A673 (cell line): ENCODE data around the gene CDH18. TPM values are rescaled to one million over a fixed set of nuclear protein-coding genes. Genes with fewer than 3 reads are reported as not detected.

Experiments
- BruUV-seq: library from RNA; stranded (reverse); fragments of 400-500 nt; replicated peaks from 2 replicates; lab custom pipeline; 2021; lab: Mats Ljungman, UMichigan
- CTCF ChIA-PET: fragments of 300-600 bp; sonication (Branson Sonifier 250); formaldehyde crosslinking; loops from one replicate; lab custom pipeline; 2022; ENCODE audit warnings: antibody characterized with exemption; lab: Charles Lee
- POLR2A ChIA-PET: fragments of 300-600 bp; sonication (Branson Sonifier 250); formaldehyde crosslinking; loops from one replicate; lab custom pipeline; 2022; ENCODE audit warnings: antibody characterized with exemption; ENCODE audit not compliant: low non-redundant PET; lab: Charles Lee
- DNase-seq: peaks from one replicate; pipeline ENCODE4 v3.0.0-alpha.2; 2015; ENCODE audit warnings: low spot score
- H3K27ac ChIP-seq: fragments of 200-600 bp; sonication (generic); 2 replicates; pipeline ENCODE4 v1.5.1; 2016; ENCODE audit warnings: mixed run types, low read depth, mild to moderate bottlenecking, mixed read lengths, antibody characterized with exemption, low read length; ENCODE audit not compliant: poor library complexity, severe bottlenecking
- H3K27me3 ChIP-seq: fragments of 200-600 bp; sonication (generic); replicated peaks from 2 replicates; pipeline ENCODE4 v1.6.1; 2017; ENCODE audit warnings: mixed run types, low read depth, mild to moderate bottlenecking, mixed read lengths, antibody characterized with exemption, low read length; ENCODE audit not compliant: insufficient read depth, poor library complexity
- H3K36me3 ChIP-seq: fragments of 200-600 bp; sonication (generic); 2 replicates; pipeline ENCODE4 v1.6.1; 2016; ENCODE audit warnings: mixed run types, mild to moderate bottlenecking, mixed read lengths, antibody characterized with exemption, low read length; ENCODE audit not compliant: insufficient read depth, poor library complexity, severe bottlenecking
- H3K4me1 ChIP-seq: fragments of 200-600 bp; sonication (generic); 2 replicates; pipeline ENCODE4 v1.6.1; 2017; ENCODE audit warnings: mixed run types, mild to moderate bottlenecking, mixed read lengths, antibody characterized with exemption, low read length; ENCODE audit not compliant: insufficient read depth, poor library complexity, severe bottlenecking
- H3K4me3 ChIP-seq: fragments of 200-600 bp; sonication (generic); 2 replicates; pipeline ENCODE4 v1.5.1; 2016; ENCODE audit warnings: low read depth, mixed run types, mild to moderate bottlenecking, mixed read lengths, low read length; ENCODE audit not compliant: poor library complexity, severe bottlenecking
- H3K9me3 ChIP-seq: fragments of 200-600 bp; sonication (generic); 2 replicates; pipeline ENCODE4 v1.6.1; 2016; ENCODE audit warnings: mixed run types, low read depth, mild to moderate bottlenecking, mixed read lengths, antibody characterized with exemption, low read length; ENCODE audit not compliant: poor library complexity, severe bottlenecking
- EZH2 ChIP-seq: fragments of 200-600 bp; sonication (generic); IDR thresholded peaks from 2 replicates; pipeline ENCODE4 v1.6.1; 2017; ENCODE audit warnings: borderline replicate concordance, low read depth, mild to moderate bottlenecking, mixed read lengths, antibody characterized with exemption, low read length; ENCODE audit not compliant: poor library complexity, severe bottlenecking
- intact Hi-C: fragments of 100-400 bp; cut with micrococcal nuclease; formaldehyde crosslinking; loops from one replicate; pipeline ENCODE4 v1.10.0; 2022; ENCODE audit not compliant: unreplicated experiment
- total RNA-seq: library from RNA; stranded (reverse); gene quantifications from 2 replicates; pipeline ENCODE4 v1.2.3, GENCODE V29; 2021
- TF ChIP-seq, protein P1 (sequence below): fragments of 300-800, 200-600 bp; sonication (generic); conservative IDR thresholded peaks from 2 replicates; pipeline ENCODE4 v1.5.1; 2017; ENCODE audit warnings: low read depth, mild to moderate bottlenecking, antibody characterized with exemption, low read length, moderate library complexity, mixed read lengths

Gene CDH18
- total RNA-seq, 1 experiment from 2014 or later = not detected

GRCh38 chr5:19927170-19927569 lies 60.8 kb downstream of the CDH18 start:
- H3K27me3 ChIP-seq = no peaks in the 10 kb centered on the region
- H3K27ac ChIP-seq = no peak overlapping the region
- H3K9me3 ChIP-seq = no peaks in the 10 kb centered on the region
- ChIA-PET CTCF (interaction anchor here (0.7 kb wide), 1 partner anchor 319 kb away, joined by 3 read pairs; no protein-coding TSS in a partner anchor), POLR2A (no interaction called here)
- no peaks in the 10 kb centered on the region for H3K4me1 ChIP-seq
- intact Hi-C loops = no loop called here
- no TSS peak for BruUV-seq
- DNase-seq = no peak
- no peak for TF ChIP-seq EZH2
- TF ChIP-seq, protein P1, sequence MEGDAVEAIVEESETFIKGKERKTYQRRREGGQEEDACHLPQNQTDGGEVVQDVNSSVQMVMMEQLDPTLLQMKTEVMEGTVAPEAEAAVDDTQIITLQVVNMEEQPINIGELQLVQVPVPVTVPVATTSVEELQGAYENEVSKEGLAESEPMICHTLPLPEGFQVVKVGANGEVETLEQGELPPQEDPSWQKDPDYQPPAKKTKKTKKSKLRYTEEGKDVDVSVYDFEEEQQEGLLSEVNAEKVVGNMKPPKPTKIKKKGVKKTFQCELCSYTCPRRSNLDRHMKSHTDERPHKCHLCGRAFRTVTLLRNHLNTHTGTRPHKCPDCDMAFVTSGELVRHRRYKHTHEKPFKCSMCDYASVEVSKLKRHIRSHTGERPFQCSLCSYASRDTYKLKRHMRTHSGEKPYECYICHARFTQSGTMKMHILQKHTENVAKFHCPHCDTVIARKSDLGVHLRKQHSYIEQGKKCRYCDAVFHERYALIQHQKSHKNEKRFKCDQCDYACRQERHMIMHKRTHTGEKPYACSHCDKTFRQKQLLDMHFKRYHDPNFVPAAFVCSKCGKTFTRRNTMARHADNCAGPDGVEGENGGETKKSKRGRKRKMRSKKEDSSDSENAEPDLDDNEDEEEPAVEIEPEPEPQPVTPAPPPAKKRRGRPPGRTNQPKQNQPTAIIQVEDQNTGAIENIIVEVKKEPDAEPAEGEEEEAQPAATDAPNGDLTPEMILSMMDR = no peak
- H3K4me3 ChIP-seq = no peak overlapping the region
- no peaks in the 10 kb centered on the region for H3K36me3 ChIP-seq

GRCh38 chr5:19923742-19924141 lies 64.3 kb downstream of the CDH18 start:
- CTCF ChIA-PET = no interaction called here
- POLR2A ChIA-PET = interaction anchor here (0.6 kb wide), 1 partner anchor 15 kb away, joined by 8 read pairs; no protein-coding TSS in a partner anchor

DNA sequence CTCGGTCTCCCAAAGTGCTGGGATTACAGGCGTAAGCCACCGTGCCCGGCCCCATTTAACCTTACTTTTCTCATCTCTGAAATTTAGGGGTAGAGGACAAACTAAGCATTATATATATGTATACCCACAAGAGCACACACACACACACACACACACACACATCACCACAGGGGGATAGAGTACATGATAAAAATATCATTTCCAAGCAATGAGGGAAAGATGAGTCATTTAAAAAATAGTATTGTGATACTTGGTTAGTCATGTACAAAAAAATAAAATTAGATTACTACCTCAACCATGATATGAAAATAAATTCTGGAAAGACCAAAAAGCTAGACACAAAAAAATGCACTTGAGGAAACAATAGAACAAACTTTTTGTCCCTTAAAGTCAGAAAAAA lies 67.2 kb downstream of the CDH18 start:
- no peak overlapping the region for H3K27ac ChIP-seq
- BruUV-seq = no TSS peak
- intact Hi-C loops = no loop called here
- no peak for DNase-seq
- POLR2A ChIA-PET = no interaction called here
- CTCF ChIA-PET = no interaction called here
- TF ChIP-seq, protein P1 = no peak
- no peak for TF ChIP-seq EZH2
- no peaks in the 10 kb centered on the region for H3K9me3 ChIP-seq
- H3K4me1 ChIP-seq = no peaks in the 10 kb centered on the region
- H3K36me3 ChIP-seq = no peaks in the 10 kb centered on the region
- no peaks in the 10 kb centered on the region for H3K27me3 ChIP-seq
- H3K4me3 ChIP-seq = no peak overlapping the region

More at GRCh38 chr5:19923742-19924141, 64.3 kb downstream of the CDH18 start:
- Histone ChIP-seq H3K36me3 (no peaks in the 10 kb centered on the region), H3K27ac (no peak overlapping the region), H3K4me3 (no peak overlapping the region), H3K9me3 (no peaks in the 10 kb centered on the region), H3K4me1 (no peaks in the 10 kb centered on the region), H3K27me3 (no peaks in the 10 kb centered on the region)
- no TSS peak for BruUV-seq
- TF ChIP-seq, protein P1 = no peak
- no peak for TF ChIP-seq EZH2
- intact Hi-C loops = no loop called here
- no peak for DNase-seq
